ENCODE data around the gene TMEM270. TPM values are rescaled to one million over a fixed set of nuclear protein-coding genes. Genes with fewer than 3 reads are reported as not detected.

TMEM270 gene
- total and polyA plus RNA-seq, 2 of the 8 experiments (the other 6 are each of a cell fraction or from before 2014, with no cell fraction given), result 0.26 TPM; not detected in 1

DNA sequence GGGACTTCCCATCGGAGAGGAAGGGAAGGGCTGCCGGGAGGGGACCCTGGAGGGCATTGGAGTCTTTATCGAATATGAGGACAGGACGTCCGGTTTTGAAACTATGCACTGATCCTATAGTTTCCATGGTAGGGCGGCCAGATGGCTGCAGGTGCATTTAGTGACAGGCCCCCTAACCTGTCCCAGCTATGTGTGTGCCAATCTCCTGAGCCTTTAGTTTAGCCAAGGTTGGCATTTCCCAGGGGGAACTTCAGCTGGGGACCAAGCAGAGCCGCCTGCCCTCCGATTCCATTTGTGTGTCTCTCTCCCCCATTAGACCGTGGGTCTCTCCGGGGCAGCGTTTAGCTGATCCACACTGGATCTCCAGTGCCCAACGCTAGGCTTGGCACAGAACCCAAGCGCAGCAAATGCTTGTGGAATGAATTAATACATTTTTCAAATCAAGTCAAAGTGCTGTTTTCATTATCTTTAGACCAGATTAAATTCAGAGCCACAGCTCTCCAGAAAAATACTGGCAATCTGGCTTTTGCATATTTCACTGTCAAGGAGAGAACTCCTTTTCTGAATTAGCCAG lies 19.9 kb downstream of the TMEM270 start (continued):
- TF ChIP-seq BACH1 (IDR thresholded peaks at IDR 0.05; ENCODE audit: low read length) (no peak), HDAC6 (IDR thresholded peaks at IDR 0.05; ENCODE audit: low read depth, low read length) (no peak), CEBPB (IDR thresholded peaks at IDR 0.05; ENCODE audit: low read depth, low read length) (no peak), JUN (IDR thresholded peaks at IDR 0.05; ENCODE audit: low read depth, low read length) (no peak), TBP (IDR thresholded peaks at IDR 0.05; ENCODE audit: low read depth, low read length) (no peak), CHD1 (IDR thresholded peaks at IDR 0.05; ENCODE audit: low read depth, low read length) (no peak)
